GM18870 (cell line): ENCODE results near the gene SNUPN.
A peak's percentile ranks its signal among the peaks of the same experiment; 100 is the strongest.

ENCODE experiments used
- ATAC-seq: cut with Tn5 transposase; IDR thresholded peaks from one replicate; pipeline ENCODE4 v1.9.1; 2021; ENCODE audit warnings: moderate library complexity; ENCODE audit not compliant: unreplicated experiment

Gene SNUPN

GRCh38 chr15:75625542-75626347 is at the start of gene SNUPN:
Gene SNUPN (minus strand): TSS chr15:75625725. CDS start chr15:75621051, 4,674 bp downstream.
- ATAC-seq: peak; percentile 68

DNA sequence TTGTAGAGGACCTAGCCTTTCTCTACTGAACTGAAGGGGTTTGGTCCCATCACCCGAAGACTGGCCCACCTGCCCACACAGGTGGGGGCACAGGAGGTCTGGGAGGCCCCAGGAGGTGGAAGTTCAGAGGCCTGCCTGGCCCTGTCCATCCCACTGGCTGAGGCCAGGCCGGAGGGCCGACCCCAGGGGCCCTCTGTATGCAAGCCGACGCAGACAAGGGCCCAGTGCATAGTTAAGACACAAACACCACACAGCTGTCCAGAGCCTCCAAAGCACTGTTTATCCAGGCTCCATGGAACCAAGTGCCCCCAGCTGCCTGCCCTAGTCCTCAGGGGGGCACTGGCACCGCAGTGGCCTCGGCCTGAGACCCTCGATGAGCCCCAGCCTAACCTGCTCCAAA is 48.8 kb upstream of the SNUPN start:
- ATAC-seq: no peak

GRCh38 chr15:75673426-75674235 is 48.1 kb upstream of the SNUPN start:
- no peak for ATAC-seq

DNA sequence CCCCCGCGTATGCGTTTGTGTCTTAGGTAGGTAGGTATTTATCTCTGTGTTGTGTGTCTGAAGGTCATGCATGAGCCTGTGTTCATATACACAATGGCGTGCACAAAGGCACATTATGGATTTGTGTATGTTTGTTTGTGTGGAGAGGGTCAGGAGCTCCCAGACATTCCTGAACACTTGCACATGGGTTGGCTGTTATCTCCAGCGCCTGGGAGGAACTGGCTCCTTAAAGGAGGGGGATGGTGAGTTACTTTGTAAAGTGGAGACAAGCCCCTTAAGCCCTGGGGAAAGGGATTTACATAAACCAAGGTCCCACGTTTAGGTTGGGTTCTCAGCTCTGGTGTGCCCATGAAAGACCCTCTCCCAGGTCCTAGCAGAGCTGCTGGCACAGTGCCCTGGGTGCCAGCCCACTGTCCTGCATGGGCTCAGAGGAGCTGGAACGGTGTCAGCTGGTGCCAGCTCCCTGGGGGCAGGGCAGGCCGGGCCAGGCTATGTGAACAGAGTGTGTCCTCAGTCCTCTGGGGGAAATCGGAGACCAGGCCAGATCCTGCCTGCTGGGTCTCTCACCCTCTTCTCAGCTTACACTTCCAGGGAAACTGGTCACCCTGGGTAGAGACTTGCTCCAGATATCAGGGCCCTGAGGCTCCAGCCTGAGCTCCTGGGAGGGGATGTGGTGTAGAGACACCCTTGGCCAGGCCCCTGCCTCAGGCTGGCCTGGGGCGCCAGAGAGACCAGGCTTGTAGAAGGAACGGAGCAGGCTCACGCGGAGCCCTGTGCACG is 47.3 kb upstream of the SNUPN start:
- no peak for ATAC-seq

DNA sequence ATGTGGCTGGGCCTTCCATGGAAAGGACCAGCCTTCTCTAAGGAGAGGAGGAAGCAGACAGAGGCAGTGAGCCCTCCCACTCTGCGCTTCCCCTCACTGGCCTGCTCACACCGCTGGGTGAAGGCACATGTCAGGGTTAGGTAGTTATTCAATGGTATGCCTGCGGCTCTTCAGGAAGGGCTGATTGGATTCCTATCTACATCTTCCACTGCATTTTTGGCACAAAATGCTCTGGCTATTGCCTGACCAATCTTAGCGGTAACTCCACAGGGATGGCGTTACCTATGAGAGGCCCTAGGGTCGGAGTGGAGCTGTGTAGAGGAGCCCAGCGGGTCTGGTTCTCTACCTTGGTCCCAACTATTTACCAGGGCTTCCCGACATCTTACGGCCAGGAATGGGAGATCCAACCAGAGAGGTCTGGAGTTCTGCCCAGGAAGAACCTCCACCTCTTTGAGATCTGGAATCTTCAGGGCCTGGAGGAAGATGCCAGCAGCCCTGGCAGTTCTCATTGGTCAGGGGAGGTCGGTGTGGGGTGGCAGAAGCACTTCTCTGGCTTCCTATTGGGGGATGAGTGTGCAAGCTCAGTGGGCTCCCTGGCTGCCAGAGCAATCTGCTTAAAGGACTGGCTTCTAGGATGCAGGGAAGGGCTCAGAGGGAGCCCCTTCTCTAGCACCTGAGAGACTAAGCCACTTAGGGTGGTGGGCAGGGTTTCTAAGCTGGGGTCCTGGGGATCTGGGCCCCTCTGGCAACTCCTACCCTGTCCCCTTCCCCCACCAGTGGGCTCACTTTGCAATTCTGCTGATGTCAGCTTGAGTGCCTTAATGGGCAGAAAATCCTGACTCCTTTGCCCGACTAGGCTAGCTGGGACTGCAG is 46.4 kb upstream of the SNUPN start:
- ATAC-seq: no peak

DNA sequence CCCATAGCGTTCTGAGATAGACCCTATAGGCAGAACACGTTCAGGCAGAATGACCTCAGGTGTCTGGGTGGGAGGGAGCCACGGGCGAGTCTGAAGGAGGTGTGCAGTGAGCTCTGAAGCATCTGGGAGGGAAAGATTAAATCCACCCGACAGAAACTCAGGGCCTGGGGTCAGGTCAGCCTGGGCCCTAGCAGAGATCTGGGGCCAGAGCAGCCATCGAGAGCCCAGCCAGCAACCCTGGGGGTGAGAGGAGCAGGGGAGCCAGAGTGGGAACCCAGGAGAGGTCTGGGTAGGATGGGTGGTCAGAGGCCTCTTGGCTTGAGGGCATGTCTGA is 44.3 kb upstream of the SNUPN start:
- ATAC-seq: no peak

GRCh38 chr15:75669191-75669878 is 43.8 kb upstream of the SNUPN start:
- ATAC-seq: no peak

DNA sequence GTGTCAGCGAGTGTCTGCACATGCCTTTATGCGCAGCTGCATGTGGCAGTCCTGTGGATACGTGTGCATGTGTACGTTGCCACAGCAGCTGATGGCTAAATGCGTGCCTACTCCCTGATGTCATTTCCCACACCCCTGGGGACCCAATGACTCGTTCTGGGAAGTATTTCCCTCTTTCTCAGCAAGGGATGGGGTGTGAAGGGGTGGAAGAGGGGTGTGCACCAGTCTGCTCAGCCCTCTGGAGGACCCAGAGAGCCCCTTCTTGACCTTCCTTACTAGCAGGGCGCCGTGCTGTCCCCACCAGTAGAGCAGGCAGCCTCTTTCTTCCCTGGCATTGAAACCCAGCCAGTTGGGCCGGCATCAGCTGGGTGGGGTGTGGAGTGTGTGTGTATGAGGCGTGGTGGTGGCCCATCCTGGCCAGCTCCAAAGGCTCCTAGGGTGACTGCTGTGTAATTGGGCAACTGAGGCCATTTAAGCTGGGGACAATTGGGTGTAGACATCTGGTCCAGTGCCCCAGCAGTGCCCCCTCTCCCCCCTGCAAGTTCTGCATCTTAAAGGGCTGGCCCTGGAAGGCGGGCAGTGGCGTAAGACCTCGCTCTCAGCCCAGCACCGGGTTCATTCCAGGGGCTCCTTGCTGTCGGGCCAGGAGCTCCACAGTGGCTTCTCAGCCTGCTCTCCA is 41.4 kb upstream of the SNUPN start:
- no peak for ATAC-seq

- ATAC-seq: no peak
These were observed 38.5 kb upstream of the SNUPN start for GRCh38 chr15:75663931-75664421.

- ATAC-seq: no peak
These were observed 37.4 kb upstream of the SNUPN start for GRCh38 chr15:75662823-75663519.

GRCh38 chr15:75661756-75662140 is 36.2 kb upstream of the SNUPN start:
- no peak for ATAC-seq

DNA sequence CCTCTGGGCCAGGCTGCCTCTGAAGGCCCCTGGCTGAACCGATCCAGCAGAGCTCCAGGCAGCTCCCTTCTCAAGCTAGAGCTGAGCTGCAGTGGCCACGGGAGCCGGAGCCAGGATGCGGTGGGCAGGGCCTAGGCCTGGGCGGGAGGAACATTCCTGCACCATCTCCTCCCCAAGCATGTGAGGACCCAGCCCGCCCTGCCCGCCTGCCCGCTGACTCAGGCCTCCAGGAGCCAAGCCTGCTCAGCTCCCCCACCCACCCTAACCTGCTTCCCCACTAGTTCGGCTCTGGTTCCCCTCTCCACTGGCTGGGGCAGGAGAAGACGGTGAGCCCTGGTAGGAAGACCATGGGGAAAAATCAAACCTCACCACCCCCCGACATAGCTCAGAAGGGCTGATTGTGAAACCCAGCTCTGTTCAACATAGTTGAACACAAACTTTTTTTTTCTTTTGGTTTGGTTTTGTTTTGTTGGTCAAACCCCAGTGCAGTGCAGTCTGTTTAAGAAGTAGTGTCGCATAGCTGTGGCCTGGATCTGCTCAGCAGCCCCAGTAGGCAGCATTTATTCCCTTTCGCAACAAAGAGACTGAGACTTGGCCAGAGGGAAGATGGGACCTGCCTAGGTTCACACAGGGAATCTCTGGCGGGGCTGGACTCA is 35.7 kb upstream of the SNUPN start:
- no peak for ATAC-seq

GRCh38 chr15:75659928-75660645 is 34.6 kb upstream of the SNUPN start:
- no peak for ATAC-seq

DNA sequence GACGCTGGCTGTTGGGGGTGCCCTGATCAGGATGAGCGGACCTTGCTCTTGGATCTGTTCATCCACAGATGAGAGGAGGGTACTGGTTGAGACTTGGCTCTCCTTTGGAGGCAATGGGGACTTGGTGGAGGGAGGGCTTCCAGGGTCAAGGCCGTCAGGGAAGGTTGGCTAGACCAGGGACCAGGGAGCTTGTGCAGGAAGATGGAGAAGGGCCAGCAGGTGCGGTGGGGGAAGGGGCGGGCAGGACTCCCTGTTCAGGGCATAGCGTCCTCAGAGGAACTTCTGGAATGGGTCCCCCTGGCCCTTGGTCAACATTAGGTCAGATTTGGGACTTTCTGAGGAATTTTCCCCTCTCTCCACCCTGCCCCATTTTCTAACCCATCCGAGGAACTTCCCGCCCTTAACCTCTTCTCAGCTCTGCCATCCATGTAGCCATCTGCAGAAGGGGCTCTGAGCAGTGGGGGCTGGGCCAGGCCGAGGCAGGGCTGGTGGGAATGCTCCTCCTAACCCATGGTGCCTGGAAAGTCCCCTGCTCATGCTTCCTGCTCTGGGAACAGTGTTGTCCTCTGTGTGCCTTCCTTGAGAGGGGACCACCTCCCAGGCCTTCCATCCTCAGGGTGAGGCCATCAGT is 33.7 kb upstream of the SNUPN start:
- ATAC-seq: no peak

DNA sequence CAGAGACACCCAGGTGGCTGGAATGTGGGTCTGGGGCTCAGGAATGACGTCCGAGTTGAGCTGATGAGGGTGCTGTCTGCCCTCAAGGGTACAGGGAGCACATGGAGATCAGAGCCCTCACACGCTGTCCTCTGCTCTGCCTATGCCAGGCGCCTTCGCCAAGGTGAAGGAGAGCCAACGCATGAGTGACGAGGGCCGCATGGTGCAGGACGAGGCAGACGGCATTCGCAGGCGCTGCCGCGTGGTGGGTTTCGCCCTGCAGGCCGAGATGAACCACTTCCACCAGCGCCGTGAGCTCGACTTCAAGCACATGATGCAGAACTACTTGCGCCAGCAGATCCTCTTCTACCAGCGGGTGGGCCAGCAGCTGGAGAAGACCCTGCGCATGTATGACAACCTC is 31.3 kb upstream of the SNUPN start:
- ATAC-seq: no peak

GRCh38 chr15:75656331-75656730 is 30.8 kb upstream of the SNUPN start:
- ATAC-seq: no peak

GRCh38 chr15:75655931-75656330 is 30.4 kb upstream of the SNUPN start:
- no peak for ATAC-seq
